HL-60 (cell line): ENCODE data around the gene CADM1.

Experiments
- DNase-seq, 2 experiments: peaks; one replicate each; pipeline ENCODE4 v3.0.0-alpha.2; 2010 to 2020; ENCODE audit warnings: low read depth in 1 of 2, low spot score in 1 of 2
- H3K27ac ChIP-seq: fragments of 250-450 bp; sonication (Bioruptor Pico); replicated peaks from 2 replicates; pipeline ENCODE4 v1.5.1; 2020; ENCODE audit warnings: mild to moderate bottlenecking, moderate library complexity
- H3K27me3 ChIP-seq: fragments of 250-450 bp; sonication (Bioruptor Pico); 2 replicates; pipeline ENCODE4 v1.5.1; 2021; ENCODE audit warnings: mild to moderate bottlenecking, moderate library complexity; ENCODE audit not compliant: insufficient read depth, poor library complexity, severe bottlenecking
- H3K4me3 ChIP-seq: replicated peaks from 2 replicates; pipeline ENCODE4 v1.5.1; 2011; ENCODE audit warnings: mild to moderate bottlenecking, control low read depth, low read length; ENCODE audit not compliant: insufficient read depth
- GABPA ChIP-seq: IDR thresholded peaks from 2 replicates; pipeline ENCODE4 v1.6.1; 2012; ENCODE audit warnings: low read depth
- POLR2AphosphoS5 ChIP-seq: IDR thresholded peaks from 2 replicates; pipeline ENCODE4 v1.6.1; 2012; ENCODE audit warnings: low read depth
- SPI1 ChIP-seq: IDR thresholded peaks from 2 replicates; pipeline ENCODE4 v1.6.1; 2012; ENCODE audit warnings: low read depth, mild to moderate bottlenecking, borderline replicate concordance
- TF ChIP-seq, protein P1 (sequence below): IDR thresholded peaks from 2 replicates; pipeline ENCODE4 v1.6.1; 2012; ENCODE audit warnings: low read depth; ENCODE audit not compliant: insufficient replicate concordance
- TF ChIP-seq, protein P2 (sequence below): IDR thresholded peaks from one replicate; pipeline ENCODE4 v1.5.1; 2011; ENCODE audit warnings: low read length, control low read depth, inconsistent platforms; ENCODE audit not compliant: insufficient read depth

The CADM1 gene

DNA sequence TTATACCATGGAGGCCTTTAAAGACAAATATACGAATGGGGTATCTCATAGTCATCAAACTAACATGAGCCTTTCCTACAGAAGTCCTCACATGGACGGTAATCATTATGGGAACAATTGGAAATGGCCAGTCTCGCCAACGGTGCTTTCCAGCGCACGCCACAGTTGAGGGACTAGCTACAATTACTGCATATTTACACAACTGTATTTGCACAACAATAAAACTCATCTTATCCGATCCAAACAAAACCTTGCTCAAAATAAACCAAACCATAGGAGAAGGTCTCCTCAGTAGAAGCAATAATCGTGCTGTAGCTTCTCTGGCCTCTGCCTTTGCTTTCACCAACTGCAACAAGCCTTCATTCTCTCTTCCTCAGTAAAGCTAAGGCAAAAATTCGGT lies 5.9 kb downstream of the CADM1 start:
- H3K27me3 ChIP-seq = peaks cover 36% of the 10 kb centered on the region
- H3K27ac ChIP-seq = no peak overlapping the region
- no peak for DNase-seq
- no peak overlapping the region for H3K4me3 ChIP-seq
- TF ChIP-seq, protein P1, sequence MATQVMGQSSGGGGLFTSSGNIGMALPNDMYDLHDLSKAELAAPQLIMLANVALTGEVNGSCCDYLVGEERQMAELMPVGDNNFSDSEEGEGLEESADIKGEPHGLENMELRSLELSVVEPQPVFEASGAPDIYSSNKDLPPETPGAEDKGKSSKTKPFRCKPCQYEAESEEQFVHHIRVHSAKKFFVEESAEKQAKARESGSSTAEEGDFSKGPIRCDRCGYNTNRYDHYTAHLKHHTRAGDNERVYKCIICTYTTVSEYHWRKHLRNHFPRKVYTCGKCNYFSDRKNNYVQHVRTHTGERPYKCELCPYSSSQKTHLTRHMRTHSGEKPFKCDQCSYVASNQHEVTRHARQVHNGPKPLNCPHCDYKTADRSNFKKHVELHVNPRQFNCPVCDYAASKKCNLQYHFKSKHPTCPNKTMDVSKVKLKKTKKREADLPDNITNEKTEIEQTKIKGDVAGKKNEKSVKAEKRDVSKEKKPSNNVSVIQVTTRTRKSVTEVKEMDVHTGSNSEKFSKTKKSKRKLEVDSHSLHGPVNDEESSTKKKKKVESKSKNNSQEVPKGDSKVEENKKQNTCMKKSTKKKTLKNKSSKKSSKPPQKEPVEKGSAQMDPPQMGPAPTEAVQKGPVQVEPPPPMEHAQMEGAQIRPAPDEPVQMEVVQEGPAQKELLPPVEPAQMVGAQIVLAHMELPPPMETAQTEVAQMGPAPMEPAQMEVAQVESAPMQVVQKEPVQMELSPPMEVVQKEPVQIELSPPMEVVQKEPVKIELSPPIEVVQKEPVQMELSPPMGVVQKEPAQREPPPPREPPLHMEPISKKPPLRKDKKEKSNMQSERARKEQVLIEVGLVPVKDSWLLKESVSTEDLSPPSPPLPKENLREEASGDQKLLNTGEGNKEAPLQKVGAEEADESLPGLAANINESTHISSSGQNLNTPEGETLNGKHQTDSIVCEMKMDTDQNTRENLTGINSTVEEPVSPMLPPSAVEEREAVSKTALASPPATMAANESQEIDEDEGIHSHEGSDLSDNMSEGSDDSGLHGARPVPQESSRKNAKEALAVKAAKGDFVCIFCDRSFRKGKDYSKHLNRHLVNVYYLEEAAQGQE = no peak
- TF ChIP-seq GABPA (no peak), SPI1 (no peak), POLR2AphosphoS5 (no peak)
- TF ChIP-seq, protein P2, sequence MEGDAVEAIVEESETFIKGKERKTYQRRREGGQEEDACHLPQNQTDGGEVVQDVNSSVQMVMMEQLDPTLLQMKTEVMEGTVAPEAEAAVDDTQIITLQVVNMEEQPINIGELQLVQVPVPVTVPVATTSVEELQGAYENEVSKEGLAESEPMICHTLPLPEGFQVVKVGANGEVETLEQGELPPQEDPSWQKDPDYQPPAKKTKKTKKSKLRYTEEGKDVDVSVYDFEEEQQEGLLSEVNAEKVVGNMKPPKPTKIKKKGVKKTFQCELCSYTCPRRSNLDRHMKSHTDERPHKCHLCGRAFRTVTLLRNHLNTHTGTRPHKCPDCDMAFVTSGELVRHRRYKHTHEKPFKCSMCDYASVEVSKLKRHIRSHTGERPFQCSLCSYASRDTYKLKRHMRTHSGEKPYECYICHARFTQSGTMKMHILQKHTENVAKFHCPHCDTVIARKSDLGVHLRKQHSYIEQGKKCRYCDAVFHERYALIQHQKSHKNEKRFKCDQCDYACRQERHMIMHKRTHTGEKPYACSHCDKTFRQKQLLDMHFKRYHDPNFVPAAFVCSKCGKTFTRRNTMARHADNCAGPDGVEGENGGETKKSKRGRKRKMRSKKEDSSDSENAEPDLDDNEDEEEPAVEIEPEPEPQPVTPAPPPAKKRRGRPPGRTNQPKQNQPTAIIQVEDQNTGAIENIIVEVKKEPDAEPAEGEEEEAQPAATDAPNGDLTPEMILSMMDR = no peak

DNA sequence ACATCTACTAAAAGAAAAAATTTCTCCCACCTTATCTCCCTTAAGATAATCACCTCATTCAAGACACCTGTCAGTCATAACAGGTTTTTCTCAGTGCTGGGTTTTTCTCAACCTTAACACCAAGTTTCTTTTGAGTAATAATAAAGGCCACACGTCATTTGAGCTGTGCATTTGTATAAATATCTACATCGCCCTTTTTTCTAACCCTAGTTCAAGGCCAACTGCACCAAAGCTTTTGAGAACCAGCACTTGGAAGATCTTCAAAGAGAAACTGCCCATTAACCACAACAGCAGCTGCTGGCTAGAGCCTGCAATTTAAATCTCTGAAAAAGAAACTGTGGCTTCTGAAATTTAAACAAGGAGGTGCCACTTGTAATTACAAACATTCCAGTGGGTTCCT lies 6.9 kb downstream of the CADM1 start:
- Histone ChIP-seq H3K4me3 (no peak overlapping the region), H3K27ac (no peak overlapping the region), H3K27me3 (peaks cover 30% of the 10 kb centered on the region)
- TF ChIP-seq, protein P1 = no peak
- TF ChIP-seq POLR2AphosphoS5 = no peak
- TF ChIP-seq SPI1 = no peak
- no peak for TF ChIP-seq GABPA
- TF ChIP-seq, protein P2 = no peak
- DNase-seq = no peak

DNA sequence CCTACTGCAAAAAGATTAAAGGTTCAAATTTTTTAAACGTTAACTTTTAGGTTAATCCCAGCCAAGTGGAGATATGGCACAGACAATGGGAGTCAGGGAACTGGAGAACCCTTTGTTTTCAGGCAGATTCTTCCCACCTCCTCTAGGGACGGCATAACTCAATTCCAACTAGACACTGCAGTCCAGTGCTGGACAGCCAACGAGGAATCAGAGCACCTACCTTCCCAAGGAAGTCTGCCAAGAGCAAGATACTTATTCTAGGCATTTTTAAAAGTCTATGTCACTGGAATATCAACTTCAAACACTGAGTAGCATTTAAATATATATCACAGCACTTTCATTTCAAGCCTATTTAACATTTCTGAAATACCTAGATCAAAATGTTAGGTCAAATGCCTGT lies 7.3 kb downstream of the CADM1 start:
- no peak for TF ChIP-seq SPI1
- DNase-seq = no peak
- Histone ChIP-seq H3K27ac (no peak overlapping the region), H3K4me3 (no peak overlapping the region), H3K27me3 (peaks cover 27% of the 10 kb centered on the region)

DNA sequence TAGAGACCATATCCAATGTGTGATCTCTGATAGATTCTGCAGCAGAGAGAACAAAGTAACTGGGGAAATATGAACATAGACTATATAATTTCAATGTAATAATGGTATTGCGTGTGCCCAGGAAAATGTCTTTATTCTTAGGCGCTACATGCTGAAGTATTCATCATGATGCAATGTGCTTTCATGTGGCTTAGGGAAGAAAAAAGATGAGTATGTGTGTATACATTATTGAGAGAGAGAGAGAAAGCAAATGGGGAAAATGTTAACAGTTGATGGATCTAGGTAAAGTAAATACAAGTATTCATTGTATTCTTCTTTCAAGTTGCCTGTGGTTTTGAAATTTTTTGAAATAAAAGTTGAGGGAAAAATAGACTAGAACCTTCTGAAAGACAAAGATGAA lies 10.3 kb downstream of the CADM1 start:
- TF ChIP-seq SPI1 = no peak
- no peak for TF ChIP-seq POLR2AphosphoS5
- no peak for TF ChIP-seq GABPA
- TF ChIP-seq, protein P1 = no peak
- TF ChIP-seq, protein P2 = no peak
- no peak overlapping the region for H3K27ac ChIP-seq
- H3K4me3 ChIP-seq = no peak overlapping the region
- DNase-seq = no peak
- peaks cover 7% of the 10 kb centered on the region for H3K27me3 ChIP-seq
